ENCODE measurements around the gene NCK1. TPM values are rescaled to one million over a fixed set of nuclear protein-coding genes. Genes with fewer than 3 reads are reported as not detected.

The NCK1 gene
- total and polyA plus RNA-seq, 2 experiments from 2014 or later, result 28.4 to 28.7 TPM

DNA sequence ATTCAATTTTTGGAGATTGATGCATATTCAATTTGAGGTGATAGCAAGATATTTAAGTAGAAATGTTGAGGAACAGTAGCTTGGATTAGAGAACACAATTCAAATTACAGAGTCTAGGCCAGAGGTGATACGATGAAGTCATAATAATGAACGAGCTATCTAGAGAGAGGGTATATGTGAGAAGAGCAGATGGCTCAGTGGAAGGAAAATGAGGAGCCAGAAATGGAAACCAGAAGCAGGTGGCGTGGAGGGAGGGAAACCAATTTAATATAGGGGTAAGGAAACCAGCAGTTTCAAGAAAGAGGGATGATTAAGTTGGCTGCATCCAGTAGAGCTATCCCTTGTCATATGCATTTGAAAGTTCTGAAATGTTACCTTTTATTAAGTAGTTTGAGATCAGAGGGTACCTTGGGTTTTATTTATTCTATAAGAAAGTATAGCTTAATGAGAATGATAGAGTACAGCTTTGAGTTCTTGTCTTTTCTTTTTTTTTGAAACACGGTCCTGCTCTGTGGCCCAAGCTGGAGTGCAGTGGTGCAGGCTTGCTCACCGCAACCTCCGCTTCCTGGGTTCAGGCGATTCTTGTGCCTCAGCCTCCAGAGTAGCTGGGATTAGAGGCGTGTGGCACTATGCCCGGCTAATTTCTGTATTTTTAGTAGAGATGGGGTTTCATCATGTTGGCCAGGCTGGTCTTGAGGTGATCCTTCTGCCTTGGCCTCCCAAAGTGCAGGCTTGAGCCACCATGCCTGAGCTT lies 22.1 kb downstream of the NCK1 start:
- peaks cover under 1% of the 10 kb centered on the region for H3K27me3 Mint-ChIP-seq (ENCODE audit: insufficient read depth, low read depth, poor library complexity)

More for the DNA sequence above, 22.1 kb downstream of the NCK1 start:
- Histone ChIP-seq H3K27ac (ENCODE audit: low read depth) (no peak overlapping the region), H4K20me1 (replicated peaks; ENCODE audit: insufficient read depth) (peaks cover 45% of the 10 kb centered on the region), H3F3A (replicated peaks; ENCODE audit: low read depth) (no peaks in the 10 kb centered on the region), H3K79me2 (replicated peaks; ENCODE audit: insufficient read depth) (peaks cover 98% of the 10 kb centered on the region), H3K4me3 (no peak overlapping the region), H3K36me3 (ENCODE audit: insufficient read depth) (no peaks in the 10 kb centered on the region), H3K9me2 (ENCODE audit: insufficient read depth) (no peaks in the 10 kb centered on the region), H3K4me2 (no peak overlapping the region), H3K4me1 (ENCODE audit: insufficient read depth) (no peaks in the 10 kb centered on the region), H3K27me3 (ENCODE audit: insufficient read depth) (no peaks in the 10 kb centered on the region), H2AFZ (no peak overlapping the region)
- Mint-ChIP-seq H3K9me3 (peaks cover under 1% of the 10 kb centered on the region; the same call in 2 of the 3 replicates), H3K4me3 (no peak overlapping the region), H3K36me3 (ENCODE audit: low read depth) (peaks cover 11% of the 10 kb centered on the region), H3K27ac (no peak overlapping the region), H3K4me1 (no peaks in the 10 kb centered on the region; the same call in 2 of the 3 replicates)
- no peak for DNase-seq (ENCODE audit: low spot score)
- no peak for ATAC-seq
- TF ChIP-seq POLR2AphosphoS5 (IDR thresholded peaks at IDR 0.05; ENCODE audit: low read depth) (no peak), JUNB (IDR thresholded peaks at IDR 0.05; ENCODE audit: unreplicated experiment) (no peak), EZH2 (IDR thresholded peaks at IDR 0.05; ENCODE audit: low read depth, unreplicated experiment) (no peak), ZNF114 (CRISPR knock-in tag; IDR thresholded peaks at IDR 0.05) (no peak), ZNF331 (CRISPR knock-in tag; IDR thresholded peaks at IDR 0.05; ENCODE audit: low read depth) (no peak), STAT1 (IDR thresholded peaks at IDR 0.05; ENCODE audit: unreplicated experiment) (no peak), CREB1 (CRISPR knock-in tag; IDR thresholded peaks at IDR 0.05; ENCODE audit: low read depth) (no peak), NANOG (IDR thresholded peaks at IDR 0.05; ENCODE audit: borderline replicate concordance) (no peak), EZH2phosphoT487 (IDR thresholded peaks at IDR 0.05; ENCODE audit: unreplicated experiment) (no peak)
- TF ChIP-seq, protein P1, sequence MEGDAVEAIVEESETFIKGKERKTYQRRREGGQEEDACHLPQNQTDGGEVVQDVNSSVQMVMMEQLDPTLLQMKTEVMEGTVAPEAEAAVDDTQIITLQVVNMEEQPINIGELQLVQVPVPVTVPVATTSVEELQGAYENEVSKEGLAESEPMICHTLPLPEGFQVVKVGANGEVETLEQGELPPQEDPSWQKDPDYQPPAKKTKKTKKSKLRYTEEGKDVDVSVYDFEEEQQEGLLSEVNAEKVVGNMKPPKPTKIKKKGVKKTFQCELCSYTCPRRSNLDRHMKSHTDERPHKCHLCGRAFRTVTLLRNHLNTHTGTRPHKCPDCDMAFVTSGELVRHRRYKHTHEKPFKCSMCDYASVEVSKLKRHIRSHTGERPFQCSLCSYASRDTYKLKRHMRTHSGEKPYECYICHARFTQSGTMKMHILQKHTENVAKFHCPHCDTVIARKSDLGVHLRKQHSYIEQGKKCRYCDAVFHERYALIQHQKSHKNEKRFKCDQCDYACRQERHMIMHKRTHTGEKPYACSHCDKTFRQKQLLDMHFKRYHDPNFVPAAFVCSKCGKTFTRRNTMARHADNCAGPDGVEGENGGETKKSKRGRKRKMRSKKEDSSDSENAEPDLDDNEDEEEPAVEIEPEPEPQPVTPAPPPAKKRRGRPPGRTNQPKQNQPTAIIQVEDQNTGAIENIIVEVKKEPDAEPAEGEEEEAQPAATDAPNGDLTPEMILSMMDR (conservative IDR thresholded peaks at IDR 0.05; ENCODE audit: low read depth in 2 of 2), result no peak
- TF ChIP-seq, protein P2, sequence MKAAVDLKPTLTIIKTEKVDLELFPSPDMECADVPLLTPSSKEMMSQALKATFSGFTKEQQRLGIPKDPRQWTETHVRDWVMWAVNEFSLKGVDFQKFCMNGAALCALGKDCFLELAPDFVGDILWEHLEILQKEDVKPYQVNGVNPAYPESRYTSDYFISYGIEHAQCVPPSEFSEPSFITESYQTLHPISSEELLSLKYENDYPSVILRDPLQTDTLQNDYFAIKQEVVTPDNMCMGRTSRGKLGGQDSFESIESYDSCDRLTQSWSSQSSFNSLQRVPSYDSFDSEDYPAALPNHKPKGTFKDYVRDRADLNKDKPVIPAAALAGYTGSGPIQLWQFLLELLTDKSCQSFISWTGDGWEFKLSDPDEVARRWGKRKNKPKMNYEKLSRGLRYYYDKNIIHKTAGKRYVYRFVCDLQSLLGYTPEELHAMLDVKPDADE (IDR thresholded peaks at IDR 0.05), result no peak
- TF ChIP-seq, protein P3, sequence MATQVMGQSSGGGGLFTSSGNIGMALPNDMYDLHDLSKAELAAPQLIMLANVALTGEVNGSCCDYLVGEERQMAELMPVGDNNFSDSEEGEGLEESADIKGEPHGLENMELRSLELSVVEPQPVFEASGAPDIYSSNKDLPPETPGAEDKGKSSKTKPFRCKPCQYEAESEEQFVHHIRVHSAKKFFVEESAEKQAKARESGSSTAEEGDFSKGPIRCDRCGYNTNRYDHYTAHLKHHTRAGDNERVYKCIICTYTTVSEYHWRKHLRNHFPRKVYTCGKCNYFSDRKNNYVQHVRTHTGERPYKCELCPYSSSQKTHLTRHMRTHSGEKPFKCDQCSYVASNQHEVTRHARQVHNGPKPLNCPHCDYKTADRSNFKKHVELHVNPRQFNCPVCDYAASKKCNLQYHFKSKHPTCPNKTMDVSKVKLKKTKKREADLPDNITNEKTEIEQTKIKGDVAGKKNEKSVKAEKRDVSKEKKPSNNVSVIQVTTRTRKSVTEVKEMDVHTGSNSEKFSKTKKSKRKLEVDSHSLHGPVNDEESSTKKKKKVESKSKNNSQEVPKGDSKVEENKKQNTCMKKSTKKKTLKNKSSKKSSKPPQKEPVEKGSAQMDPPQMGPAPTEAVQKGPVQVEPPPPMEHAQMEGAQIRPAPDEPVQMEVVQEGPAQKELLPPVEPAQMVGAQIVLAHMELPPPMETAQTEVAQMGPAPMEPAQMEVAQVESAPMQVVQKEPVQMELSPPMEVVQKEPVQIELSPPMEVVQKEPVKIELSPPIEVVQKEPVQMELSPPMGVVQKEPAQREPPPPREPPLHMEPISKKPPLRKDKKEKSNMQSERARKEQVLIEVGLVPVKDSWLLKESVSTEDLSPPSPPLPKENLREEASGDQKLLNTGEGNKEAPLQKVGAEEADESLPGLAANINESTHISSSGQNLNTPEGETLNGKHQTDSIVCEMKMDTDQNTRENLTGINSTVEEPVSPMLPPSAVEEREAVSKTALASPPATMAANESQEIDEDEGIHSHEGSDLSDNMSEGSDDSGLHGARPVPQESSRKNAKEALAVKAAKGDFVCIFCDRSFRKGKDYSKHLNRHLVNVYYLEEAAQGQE (IDR thresholded peaks at IDR 0.05; ENCODE audit: unreplicated experiment), result no peak
- TF ChIP-seq, protein P4, sequence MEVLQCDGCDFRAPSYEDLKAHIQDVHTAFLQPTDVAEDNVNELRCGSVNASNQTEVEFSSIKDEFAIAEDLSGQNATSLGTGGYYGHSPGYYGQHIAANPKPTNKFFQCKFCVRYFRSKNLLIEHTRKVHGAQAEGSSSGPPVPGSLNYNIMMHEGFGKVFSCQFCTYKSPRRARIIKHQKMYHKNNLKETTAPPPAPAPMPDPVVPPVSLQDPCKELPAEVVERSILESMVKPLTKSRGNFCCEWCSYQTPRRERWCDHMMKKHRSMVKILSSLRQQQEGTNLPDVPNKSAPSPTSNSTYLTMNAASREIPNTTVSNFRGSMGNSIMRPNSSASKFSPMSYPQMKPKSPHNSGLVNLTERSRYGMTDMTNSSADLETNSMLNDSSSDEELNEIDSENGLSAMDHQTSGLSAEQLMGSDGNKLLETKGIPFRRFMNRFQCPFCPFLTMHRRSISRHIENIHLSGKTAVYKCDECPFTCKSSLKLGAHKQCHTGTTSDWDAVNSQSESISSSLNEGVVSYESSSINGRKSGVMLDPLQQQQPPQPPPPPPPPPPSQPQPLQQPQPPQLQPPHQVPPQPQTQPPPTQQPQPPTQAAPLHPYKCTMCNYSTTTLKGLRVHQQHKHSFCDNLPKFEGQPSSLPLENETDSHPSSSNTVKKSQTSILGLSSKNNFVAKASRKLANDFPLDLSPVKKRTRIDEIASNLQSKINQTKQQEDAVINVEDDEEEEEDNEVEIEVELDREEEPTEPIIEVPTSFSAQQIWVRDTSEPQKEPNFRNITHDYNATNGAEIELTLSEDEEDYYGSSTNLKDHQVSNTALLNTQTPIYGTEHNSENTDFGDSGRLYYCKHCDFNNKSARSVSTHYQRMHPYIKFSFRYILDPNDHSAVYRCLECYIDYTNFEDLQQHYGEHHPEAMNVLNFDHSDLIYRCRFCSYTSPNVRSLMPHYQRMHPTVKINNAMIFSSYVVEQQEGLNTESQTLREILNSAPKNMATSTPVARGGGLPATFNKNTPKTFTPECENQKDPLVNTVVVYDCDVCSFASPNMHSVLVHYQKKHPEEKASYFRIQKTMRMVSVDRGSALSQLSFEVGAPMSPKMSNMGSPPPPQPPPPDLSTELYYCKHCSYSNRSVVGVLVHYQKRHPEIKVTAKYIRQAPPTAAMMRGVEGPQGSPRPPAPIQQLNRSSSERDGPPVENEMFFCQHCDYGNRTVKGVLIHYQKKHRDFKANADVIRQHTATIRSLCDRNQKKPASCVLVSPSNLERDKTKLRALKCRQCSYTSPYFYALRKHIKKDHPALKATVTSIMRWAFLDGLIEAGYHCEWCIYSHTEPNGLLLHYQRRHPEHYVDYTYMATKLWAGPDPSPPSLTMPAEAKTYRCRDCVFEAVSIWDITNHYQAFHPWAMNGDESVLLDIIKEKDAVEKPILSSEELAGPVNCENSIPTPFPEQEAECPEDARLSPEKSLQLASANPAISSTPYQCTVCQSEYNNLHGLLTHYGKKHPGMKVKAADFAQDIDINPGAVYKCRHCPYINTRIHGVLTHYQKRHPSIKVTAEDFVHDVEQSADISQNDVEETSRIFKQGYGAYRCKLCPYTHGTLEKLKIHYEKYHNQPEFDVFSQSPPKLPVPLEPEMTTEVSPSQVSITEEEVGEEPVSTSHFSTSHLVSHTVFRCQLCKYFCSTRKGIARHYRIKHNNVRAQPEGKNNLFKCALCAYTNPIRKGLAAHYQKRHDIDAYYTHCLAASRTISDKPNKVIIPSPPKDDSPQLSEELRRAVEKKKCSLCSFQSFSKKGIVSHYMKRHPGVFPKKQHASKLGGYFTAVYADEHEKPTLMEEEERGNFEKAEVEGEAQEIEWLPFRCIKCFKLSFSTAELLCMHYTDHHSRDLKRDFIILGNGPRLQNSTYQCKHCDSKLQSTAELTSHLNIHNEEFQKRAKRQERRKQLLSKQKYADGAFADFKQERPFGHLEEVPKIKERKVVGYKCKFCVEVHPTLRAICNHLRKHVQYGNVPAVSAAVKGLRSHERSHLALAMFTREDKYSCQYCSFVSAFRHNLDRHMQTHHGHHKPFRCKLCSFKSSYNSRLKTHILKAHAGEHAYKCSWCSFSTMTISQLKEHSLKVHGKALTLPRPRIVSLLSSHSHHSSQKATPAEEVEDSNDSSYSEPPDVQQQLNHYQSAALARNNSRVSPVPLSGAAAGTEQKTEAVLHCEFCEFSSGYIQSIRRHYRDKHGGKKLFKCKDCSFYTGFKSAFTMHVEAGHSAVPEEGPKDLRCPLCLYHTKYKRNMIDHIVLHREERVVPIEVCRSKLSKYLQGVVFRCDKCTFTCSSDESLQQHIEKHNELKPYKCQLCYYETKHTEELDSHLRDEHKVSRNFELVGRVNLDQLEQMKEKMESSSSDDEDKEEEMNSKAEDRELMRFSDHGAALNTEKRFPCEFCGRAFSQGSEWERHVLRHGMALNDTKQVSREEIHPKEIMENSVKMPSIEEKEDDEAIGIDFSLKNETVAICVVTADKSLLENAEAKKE (CRISPR knock-in tag; IDR thresholded peaks at IDR 0.05), result no peak
